MG63 (cell line): ENCODE results near the gene CIAO2A. TPM values are rescaled to one million over a fixed set of nuclear protein-coding genes. Genes with fewer than 3 reads are reported as not detected.

Experiments used
- DNase-seq: peaks from one replicate; pipeline ENCODE4 v3.0.0-alpha.2; 2020
- H3K27me3 ChIP-seq: fragments of 250-450 bp; sonication (Bioruptor Pico); 2 replicates; pipeline ENCODE4 v1.5.1; 2020; ENCODE audit warnings: mild to moderate bottlenecking, moderate library complexity
- H3K36me3 ChIP-seq: fragments of 250-450 bp; sonication (Bioruptor Pico); 2 replicates; pipeline ENCODE4 v1.5.1; 2020; ENCODE audit warnings: mild to moderate bottlenecking, moderate library complexity
- H3K4me3 ChIP-seq: fragments of 250-450 bp; sonication (Bioruptor Pico); 2 replicates; pipeline ENCODE4 v1.5.1; 2020; ENCODE audit warnings: mild to moderate bottlenecking, moderate library complexity
- H3K9me3 ChIP-seq: fragments of 250-450 bp; sonication (Bioruptor Pico); 2 replicates; pipeline ENCODE4 v1.5.1; 2020; ENCODE audit warnings: mild to moderate bottlenecking, moderate library complexity
- total RNA-seq: library from RNA; depleted of rRNA; stranded (reverse); fragments of >200 nt; shearing (Covaris generic); gene quantifications from 2 replicates; pipeline ENCODE4 v1.2.3, GENCODE V29; 2014; ENCODE audit warnings: low replicate concordance; rRNA removed

CIAO2A gene
- 176 and 187 TPM in 2 replicates for total RNA-seq

- Histone ChIP-seq H3K27me3 (no peaks in the 10 kb centered on the region), H3K36me3 (peaks cover 27% of the 10 kb centered on the region), H3K9me3 (no peaks in the 10 kb centered on the region), H3K4me3 (peak within 1 kb of the TSS; percentile 91)
- DNase-seq, result peak; percentile 98
Observed at GRCh38 chr15:64093627-64094417, at the start of gene CIAO2A. Gene CIAO2A (minus strand): TSS chr15:64093838. CDS start chr15:64093768, 70 bp downstream.

DNA sequence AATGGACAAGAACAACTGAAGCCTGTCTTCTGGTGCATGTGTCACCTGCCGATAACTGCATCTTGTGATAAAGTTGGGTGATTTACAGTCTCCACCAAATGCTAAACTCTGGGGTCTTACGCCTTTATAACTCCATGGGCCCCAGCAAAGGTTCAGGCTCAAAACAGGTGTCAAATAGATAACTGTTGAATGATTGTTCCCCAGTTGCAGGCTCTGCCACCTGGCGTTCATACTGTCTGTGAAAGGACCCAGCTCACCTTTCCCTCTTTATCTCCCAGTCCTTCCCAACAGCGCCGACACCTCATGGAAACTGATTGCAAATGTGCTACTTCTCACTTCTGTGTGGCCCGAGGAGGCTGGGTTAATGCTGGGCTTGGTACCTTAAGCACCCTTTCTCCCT is 49.6 kb upstream of the CIAO2A start:
- no peaks in the 10 kb centered on the region for H3K9me3 ChIP-seq
- H3K4me3 ChIP-seq, result no peak overlapping the region
- no peaks in the 10 kb centered on the region for H3K27me3 ChIP-seq
- peaks cover 31% of the 10 kb centered on the region for H3K36me3 ChIP-seq
- DNase-seq, result no peak

GRCh38 chr15:64141798-64142512 is 48.3 kb upstream of the CIAO2A start:
- no peak for DNase-seq
- Histone ChIP-seq H3K9me3 (no peaks in the 10 kb centered on the region), H3K4me3 (no peak overlapping the region), H3K27me3 (no peaks in the 10 kb centered on the region), H3K36me3 (peaks cover 38% of the 10 kb centered on the region)

DNA sequence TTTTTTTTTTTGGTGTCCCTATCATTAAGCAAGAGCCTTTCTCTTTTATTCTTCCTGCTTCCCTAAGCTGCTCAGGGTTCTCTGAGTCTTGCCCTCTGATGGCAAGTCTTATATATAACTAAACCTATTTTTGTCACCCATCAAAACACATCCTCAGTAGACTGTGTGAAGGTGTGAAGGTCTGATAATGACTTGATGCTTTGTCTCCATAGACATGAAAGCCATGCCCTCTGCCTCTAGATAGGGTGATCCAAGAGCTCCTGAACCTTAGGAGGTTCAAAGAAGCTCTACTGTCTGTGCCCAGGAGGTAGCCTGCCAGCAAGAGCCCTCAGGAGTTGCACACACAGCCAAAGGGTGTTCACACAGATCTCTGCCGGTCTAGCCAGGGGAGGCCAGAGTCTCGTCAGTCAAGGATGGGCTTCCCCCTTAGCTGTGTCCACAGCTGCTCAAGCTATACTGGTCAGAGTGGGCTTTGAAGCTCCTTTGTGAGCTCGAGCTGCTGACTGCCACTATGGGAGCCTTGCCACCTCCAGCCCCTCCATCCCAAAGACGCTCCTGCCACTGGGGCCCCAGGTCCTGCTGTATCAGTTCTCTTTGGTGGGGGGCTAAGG is 44.8 kb upstream of the CIAO2A start:
- Histone ChIP-seq H3K27me3 (no peaks in the 10 kb centered on the region), H3K36me3 (peaks cover 55% of the 10 kb centered on the region)

DNA sequence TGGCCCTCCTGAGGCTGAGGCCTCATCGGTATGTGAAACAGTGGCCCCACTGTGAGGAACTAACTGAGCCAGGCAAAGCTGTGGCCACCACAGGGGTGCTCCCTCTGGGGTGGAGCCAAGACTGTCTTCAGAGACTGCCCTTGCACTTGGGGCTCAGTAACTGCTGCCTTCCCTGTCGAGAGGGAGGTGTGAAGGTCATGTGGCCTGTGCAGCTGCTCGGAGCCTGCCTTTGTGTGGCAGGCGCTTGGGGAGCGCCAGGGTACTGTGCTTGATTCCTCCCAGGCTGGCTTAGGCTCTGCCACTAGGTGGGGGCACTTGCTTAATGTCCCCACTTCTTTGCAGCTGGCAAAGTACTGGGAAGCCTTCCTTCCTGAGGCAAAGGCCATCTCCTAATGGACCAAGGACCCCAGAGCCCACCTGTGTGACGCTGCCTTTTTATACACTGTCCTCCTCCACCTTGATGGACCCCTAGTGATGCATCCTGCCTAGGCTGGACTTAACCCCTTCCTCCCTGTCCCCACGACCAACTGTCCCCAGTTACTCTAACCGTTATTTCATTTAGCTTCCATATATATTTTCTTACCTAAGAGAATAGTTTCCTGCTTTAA is 43.7 kb upstream of the CIAO2A start:
- Histone ChIP-seq H3K4me3 (no peak overlapping the region), H3K27me3 (no peaks in the 10 kb centered on the region), H3K36me3 (peaks cover 58% of the 10 kb centered on the region), H3K9me3 (no peaks in the 10 kb centered on the region)
- no peak for DNase-seq

More for the DNA sequence above, 44.8 kb upstream of the CIAO2A start:
- Histone ChIP-seq H3K9me3 (no peaks in the 10 kb centered on the region), H3K4me3 (no peak overlapping the region)
- no peak for DNase-seq

DNA sequence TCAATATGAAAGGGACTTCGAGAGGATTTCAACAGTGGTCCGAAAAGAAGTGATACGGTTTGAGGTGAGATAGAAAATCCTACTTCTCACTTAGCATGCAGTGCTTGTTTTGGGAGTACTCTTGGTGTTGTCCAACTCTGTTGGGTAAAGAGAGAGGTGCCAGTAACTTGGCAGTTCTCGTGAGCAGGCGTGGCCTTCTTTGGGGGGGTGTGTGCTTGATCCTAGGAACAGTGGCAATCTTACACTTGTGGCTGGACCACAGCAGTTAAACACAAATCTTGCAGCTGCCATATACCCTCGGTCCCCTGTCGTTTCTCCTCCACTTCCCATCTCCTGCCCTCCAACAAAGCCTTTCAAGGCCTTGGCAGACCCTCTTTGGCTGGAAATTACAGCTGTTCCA is 42.7 kb upstream of the CIAO2A start:
- Histone ChIP-seq H3K36me3 (peaks cover 67% of the 10 kb centered on the region), H3K27me3 (no peaks in the 10 kb centered on the region), H3K9me3 (no peaks in the 10 kb centered on the region), H3K4me3 (no peak overlapping the region)
- no peak for DNase-seq

- Histone ChIP-seq H3K9me3 (no peaks in the 10 kb centered on the region), H3K27me3 (no peaks in the 10 kb centered on the region), H3K36me3 (peaks cover 75% of the 10 kb centered on the region), H3K4me3 (no peak overlapping the region)
- peak; percentile 61 for DNase-seq
Observed at GRCh38 chr15:64134345-64134829, 40.7 kb upstream of the CIAO2A start.

- DNase-seq, result no peak
- H3K4me3 ChIP-seq, result no peak overlapping the region
- no peaks in the 10 kb centered on the region for H3K27me3 ChIP-seq
- H3K36me3 ChIP-seq, result peaks cover 80% of the 10 kb centered on the region
- no peaks in the 10 kb centered on the region for H3K9me3 ChIP-seq
Observed at GRCh38 chr15:64133623-64134344, 40.1 kb upstream of the CIAO2A start.

GRCh38 chr15:64132217-64132616 is 38.6 kb upstream of the CIAO2A start:
- Histone ChIP-seq H3K9me3 (no peaks in the 10 kb centered on the region), H3K4me3 (no peak overlapping the region), H3K36me3 (peaks cover 86% of the 10 kb centered on the region), H3K27me3 (no peaks in the 10 kb centered on the region)
- DNase-seq, result no peak

DNA sequence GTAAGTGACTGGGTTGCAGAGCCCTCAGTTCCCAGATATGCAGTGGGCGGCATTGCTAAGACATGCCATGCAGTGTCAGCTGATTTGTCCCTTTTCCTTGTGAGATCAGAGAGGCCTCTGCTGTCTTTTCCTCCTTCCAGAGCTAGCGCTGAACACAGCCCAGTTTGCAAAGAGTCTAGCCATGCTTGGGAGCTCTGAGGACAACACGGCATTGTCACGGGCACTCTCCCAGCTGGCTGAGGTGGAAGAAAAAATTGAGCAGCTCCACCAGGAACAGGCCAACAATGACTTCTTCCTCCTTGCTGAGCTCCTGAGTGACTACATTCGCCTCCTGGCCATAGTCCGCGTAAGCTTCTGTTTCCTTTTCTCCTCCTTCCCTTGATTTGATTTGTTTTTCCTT is 37.9 kb upstream of the CIAO2A start:
- DNase-seq, result no peak
- no peak overlapping the region for H3K4me3 ChIP-seq
- H3K36me3 ChIP-seq, result peaks cover 86% of the 10 kb centered on the region
- H3K27me3 ChIP-seq, result no peaks in the 10 kb centered on the region
- no peaks in the 10 kb centered on the region for H3K9me3 ChIP-seq

DNA sequence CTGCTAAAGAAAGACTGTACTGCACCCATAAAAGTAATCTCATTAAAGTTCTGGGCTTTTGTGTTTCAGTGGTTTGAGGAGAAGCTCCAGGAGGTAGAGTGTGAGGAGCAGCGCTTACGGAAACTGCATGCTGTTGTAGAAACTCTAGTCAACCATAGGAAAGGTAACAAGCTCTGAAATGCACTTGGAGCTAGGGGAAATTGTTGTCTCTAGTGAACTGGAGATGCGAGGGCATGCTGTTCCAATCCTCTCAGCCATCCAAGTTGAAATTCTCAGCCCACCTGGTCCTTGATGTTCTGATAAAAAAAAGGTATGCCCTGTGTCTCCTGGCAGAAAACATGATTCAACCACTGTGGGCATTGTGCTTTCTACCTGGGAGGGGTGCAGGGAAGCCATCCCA is 36.5 kb upstream of the CIAO2A start:
- Histone ChIP-seq H3K9me3 (no peaks in the 10 kb centered on the region), H3K4me3 (no peak overlapping the region), H3K36me3 (peaks cover 84% of the 10 kb centered on the region), H3K27me3 (no peaks in the 10 kb centered on the region)
- DNase-seq, result no peak

GRCh38 chr15:64127521-64128270 is 34.1 kb upstream of the CIAO2A start:
- no peak for DNase-seq
- peaks cover 75% of the 10 kb centered on the region for H3K36me3 ChIP-seq
- H3K9me3 ChIP-seq, result no peaks in the 10 kb centered on the region
- H3K4me3 ChIP-seq, result no peak overlapping the region
- no peaks in the 10 kb centered on the region for H3K27me3 ChIP-seq

DNA sequence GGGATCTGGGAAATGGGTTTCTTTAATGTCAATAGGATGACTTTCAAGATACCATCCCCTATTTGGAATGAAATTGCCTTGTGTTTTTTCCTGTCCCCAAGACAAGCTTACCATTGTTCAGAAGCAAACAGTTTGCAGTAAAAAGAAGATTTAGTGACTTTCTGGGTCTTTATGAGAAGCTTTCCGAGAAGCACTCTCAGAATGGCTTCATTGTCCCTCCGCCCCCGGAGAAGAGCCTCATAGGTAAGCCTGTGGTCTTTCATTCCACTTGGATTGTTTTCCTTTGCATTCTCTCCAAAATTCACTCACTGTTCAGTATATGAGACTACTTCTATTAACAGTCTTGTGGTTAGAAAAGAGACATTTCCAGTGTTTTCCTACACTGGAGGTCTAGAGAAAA is 32.3 kb upstream of the CIAO2A start:
- H3K36me3 ChIP-seq, result peaks cover 72% of the 10 kb centered on the region
- no peak for DNase-seq
- H3K4me3 ChIP-seq, result no peak overlapping the region
- no peaks in the 10 kb centered on the region for H3K9me3 ChIP-seq
- no peaks in the 10 kb centered on the region for H3K27me3 ChIP-seq

DNA sequence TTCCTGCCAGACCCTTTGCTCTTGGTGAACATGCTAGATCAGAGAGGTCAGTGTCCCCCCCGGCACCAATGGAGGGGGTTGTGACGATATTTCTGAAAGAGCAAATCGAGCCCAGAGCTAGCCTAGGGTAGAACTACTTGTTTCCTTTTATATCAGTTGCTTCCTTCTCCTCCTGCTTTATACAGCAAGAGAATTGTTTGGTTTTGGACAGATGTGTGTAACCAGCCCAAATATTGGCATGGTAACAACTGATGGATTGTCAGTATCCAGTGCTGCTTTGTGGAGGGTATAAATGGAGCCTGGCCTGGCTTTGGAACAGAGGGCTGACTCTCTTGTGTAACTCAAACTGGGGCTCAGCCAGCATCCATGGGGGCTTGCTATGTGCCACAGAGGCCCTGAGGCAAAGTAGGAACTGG is 29.3 kb upstream of the CIAO2A start:
- DNase-seq, result no peak
- peaks cover 70% of the 10 kb centered on the region for H3K36me3 ChIP-seq
- H3K4me3 ChIP-seq, result no peak overlapping the region
- H3K9me3 ChIP-seq, result no peaks in the 10 kb centered on the region; the same call in 1 of the 2 replicates
- no peaks in the 10 kb centered on the region for H3K27me3 ChIP-seq

GRCh38 chr15:64122444-64122843 is 28.8 kb upstream of the CIAO2A start:
- Histone ChIP-seq H3K36me3 (peaks cover 70% of the 10 kb centered on the region), H3K4me3 (no peak overlapping the region), H3K27me3 (no peaks in the 10 kb centered on the region), H3K9me3 (no peaks in the 10 kb centered on the region; the same call in 1 of the 2 replicates)
- no peak for DNase-seq

- Histone ChIP-seq H3K27me3 (no peaks in the 10 kb centered on the region), H3K36me3 (peaks cover 65% of the 10 kb centered on the region), H3K9me3 (no peaks in the 10 kb centered on the region; the same call in 1 of the 2 replicates), H3K4me3 (no peak overlapping the region)
- no peak for DNase-seq
Observed at GRCh38 chr15:64121614-64122013, 28.0 kb upstream of the CIAO2A start.
